ENCODE results near the gene CNTN4. TPM values are rescaled to one million over a fixed set of nuclear protein-coding genes. Genes with fewer than 3 reads are reported as not detected.

The CNTN4 gene
- total and polyA plus RNA-seq, 2 of the 8 experiments (the other 6 are each of a cell fraction or from before 2014, with no cell fraction given) = 0.41 to 2.2 TPM

- H4K5ac ChIP-seq (ENCODE audit: insufficient read length, low read depth, low read length) = no peak overlapping the region
- ChIA-PET POLR2A (ENCODE audit: partially characterized antibody) (no interaction called here), CTCF (ENCODE audit: partially characterized antibody) (no interaction called here)
- H4K91ac ChIP-seq (replicated peaks; ENCODE audit: insufficient read length, low read length) = no peak overlapping the region
- no peak overlapping the region for H2BK5ac ChIP-seq (ENCODE audit: low read depth, low read length)
- no peak overlapping the region for H3K9ac ChIP-seq (replicated peaks in 1 of 4; ENCODE audit: extremely low read depth in 1 of 4, low read depth in 3 of 4, low read length in 3 of 4)
- H3K27ac ChIP-seq (ENCODE audit: low read depth, low read length) = no peak overlapping the region
- no peak overlapping the region for H3K23ac ChIP-seq (ENCODE audit: insufficient read length)
- H2BK20ac ChIP-seq (ENCODE audit: low read length) = no peak overlapping the region
- H3K27me3 ChIP-seq (replicated peaks in 1 of 4; ENCODE audit: control insufficient read depth in 3 of 4, extremely low read depth in 1 of 4, insufficient read depth in 3 of 4, low read length in 3 of 4) = no peaks in the 10 kb centered on the region
- H3K79me1 ChIP-seq (ENCODE audit: low read depth, low read length) = no peaks in the 10 kb centered on the region
- H2AK5ac ChIP-seq (ENCODE audit: low read depth, low read length) = no peak overlapping the region
- no peaks in the 10 kb centered on the region for H4K20me1 ChIP-seq (replicated peaks in 1 of 2; ENCODE audit: control insufficient read depth in 1 of 2, insufficient read depth in 2 of 2, low read length in 2 of 2)
- H3K36me3 ChIP-seq (ENCODE audit: control insufficient read depth in 2 of 4, insufficient read depth in 4 of 4, low read length in 3 of 4) = no peaks in the 10 kb centered on the region
- H2BK15ac ChIP-seq (ENCODE audit: low read length) = no peak overlapping the region
- H3K18ac ChIP-seq (ENCODE audit: extremely low read depth, low read length) = no peak overlapping the region
- no peaks in the 10 kb centered on the region for H3K23me2 ChIP-seq (ENCODE audit: low read depth, low read length)
- 96% methylated on average over 7 of the region's 7 CpGs; no CpG with 5 or more reads in 1 of the 2 experiments for WGBS, 2 experiments (ENCODE audit: extremely low coverage in 1 of 2, insufficient coverage in 1 of 2, insufficient read length in 1 of 2, insufficient replicate concordance in 2 of 2, low coverage in 1 of 2, low lambda C conversion rate in 2 of 2, missing lambda C conversion rate in 1 of 2)
- no peak overlapping the region for H3K56ac ChIP-seq (replicated peaks; ENCODE audit: insufficient read length, low read depth, low read length)
- H3K4me3 ChIP-seq (ENCODE audit: extremely low read depth in 1 of 4, insufficient read depth in 2 of 4, low read depth in 3 of 4, low read length in 4 of 4) = no peak overlapping the region
- H3K4me2 ChIP-seq (ENCODE audit: insufficient read depth in 1 of 2, low read depth in 2 of 2, low read length in 2 of 2) = no peak overlapping the region
- H3K79me2 ChIP-seq (ENCODE audit: control insufficient read depth in 1 of 2, insufficient read depth in 2 of 2, low read length in 2 of 2) = no peaks in the 10 kb centered on the region
- H3K4ac ChIP-seq (replicated peaks; ENCODE audit: insufficient read length, low read depth, low read length) = no peak overlapping the region
- H4K8ac ChIP-seq (ENCODE audit: extremely low read depth, insufficient read depth, low read length) = no peak overlapping the region
- H3K4me1 ChIP-seq (replicated peaks in 1 of 4; ENCODE audit: control insufficient read depth in 3 of 4, insufficient read depth in 4 of 4, low read length in 3 of 4) = no peaks in the 10 kb centered on the region
- no peak for FAIRE-seq
- H2AFZ ChIP-seq (ENCODE audit: low read length) = no peak overlapping the region
- DNase-seq (ENCODE audit: low read depth in 1 of 2, low spot score in 2 of 2) = no peak
- H3K9me3 ChIP-seq (ENCODE audit: insufficient read depth in 2 of 2, low read depth in 1 of 2, low read length in 1 of 2) = no peaks in the 10 kb centered on the region
- no peak overlapping the region for H3K14ac ChIP-seq (ENCODE audit: insufficient read length)
- no peak overlapping the region for H2BK12ac ChIP-seq (ENCODE audit: low read depth, low read length)
- no peak overlapping the region for H2BK120ac ChIP-seq (replicated peaks; ENCODE audit: low read depth, low read length)
- TF ChIP-seq RAD21 (IDR thresholded peaks at IDR 0.05 in 1 of 2, conservative IDR thresholded peaks at IDR 0.05 in 1 of 2; ENCODE audit: low read depth in 2 of 2, low read length in 2 of 2) = no peak
- no peak for TF ChIP-seq SIN3A (conservative IDR thresholded peaks at IDR 0.05 in 1 of 2, IDR thresholded peaks at IDR 0.05 in 1 of 2; ENCODE audit: low read depth in 1 of 2, low read length in 2 of 2)
- TF ChIP-seq YY1 (IDR thresholded peaks at IDR 0.05; ENCODE audit: low read depth, low read length) = no peak
- TF ChIP-seq, protein P1, sequence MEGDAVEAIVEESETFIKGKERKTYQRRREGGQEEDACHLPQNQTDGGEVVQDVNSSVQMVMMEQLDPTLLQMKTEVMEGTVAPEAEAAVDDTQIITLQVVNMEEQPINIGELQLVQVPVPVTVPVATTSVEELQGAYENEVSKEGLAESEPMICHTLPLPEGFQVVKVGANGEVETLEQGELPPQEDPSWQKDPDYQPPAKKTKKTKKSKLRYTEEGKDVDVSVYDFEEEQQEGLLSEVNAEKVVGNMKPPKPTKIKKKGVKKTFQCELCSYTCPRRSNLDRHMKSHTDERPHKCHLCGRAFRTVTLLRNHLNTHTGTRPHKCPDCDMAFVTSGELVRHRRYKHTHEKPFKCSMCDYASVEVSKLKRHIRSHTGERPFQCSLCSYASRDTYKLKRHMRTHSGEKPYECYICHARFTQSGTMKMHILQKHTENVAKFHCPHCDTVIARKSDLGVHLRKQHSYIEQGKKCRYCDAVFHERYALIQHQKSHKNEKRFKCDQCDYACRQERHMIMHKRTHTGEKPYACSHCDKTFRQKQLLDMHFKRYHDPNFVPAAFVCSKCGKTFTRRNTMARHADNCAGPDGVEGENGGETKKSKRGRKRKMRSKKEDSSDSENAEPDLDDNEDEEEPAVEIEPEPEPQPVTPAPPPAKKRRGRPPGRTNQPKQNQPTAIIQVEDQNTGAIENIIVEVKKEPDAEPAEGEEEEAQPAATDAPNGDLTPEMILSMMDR (IDR thresholded peaks at IDR 0.05; ENCODE audit: control extremely low read depth in 1 of 3, insufficient read depth in 1 of 3, low read depth in 1 of 3, low read length in 3 of 3) = no peak
- no peak for TF ChIP-seq KDM4A (IDR thresholded peaks at IDR 0.05; ENCODE audit: low read depth, low read length, severe bottlenecking)
- no peak for TF ChIP-seq CHD2 (IDR thresholded peaks at IDR 0.05; ENCODE audit: low read length)
- no peak for TF ChIP-seq EZH2 (IDR thresholded peaks at IDR 0.05; ENCODE audit: low read depth, low read length, severe bottlenecking)
- TF ChIP-seq, protein P2, sequence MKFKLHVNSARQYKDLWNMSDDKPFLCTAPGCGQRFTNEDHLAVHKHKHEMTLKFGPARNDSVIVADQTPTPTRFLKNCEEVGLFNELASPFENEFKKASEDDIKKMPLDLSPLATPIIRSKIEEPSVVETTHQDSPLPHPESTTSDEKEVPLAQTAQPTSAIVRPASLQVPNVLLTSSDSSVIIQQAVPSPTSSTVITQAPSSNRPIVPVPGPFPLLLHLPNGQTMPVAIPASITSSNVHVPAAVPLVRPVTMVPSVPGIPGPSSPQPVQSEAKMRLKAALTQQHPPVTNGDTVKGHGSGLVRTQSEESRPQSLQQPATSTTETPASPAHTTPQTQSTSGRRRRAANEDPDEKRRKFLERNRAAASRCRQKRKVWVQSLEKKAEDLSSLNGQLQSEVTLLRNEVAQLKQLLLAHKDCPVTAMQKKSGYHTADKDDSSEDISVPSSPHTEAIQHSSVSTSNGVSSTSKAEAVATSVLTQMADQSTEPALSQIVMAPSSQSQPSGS (IDR thresholded peaks at IDR 0.05; ENCODE audit: low read length) = no peak
- no peak for TF ChIP-seq BCL11A (IDR thresholded peaks at IDR 0.05; ENCODE audit: low read depth in 2 of 2, low read length in 2 of 2)
These were observed 781.6 kb downstream of the CNTN4 start for GRCh38 chr3:2880218-2880756.
